GM19099 (cell line): ENCODE results near the gene NINJ2.

Experiments used
- POLR2A ChIP-seq: IDR thresholded peaks from 3 replicates; pipeline ENCODE4 v1.6.1; 2011; ENCODE audit warnings: low read depth; ENCODE audit not compliant: insufficient read length; ENCODE audit errors: extremely low read depth

The NINJ2 gene

GRCh38 chr12:588646-589045 is 74.6 kb downstream of the NINJ2 start:
- TF ChIP-seq POLR2A = no peak

GRCh38 chr12:588024-588322 is 75.3 kb downstream of the NINJ2 start:
- TF ChIP-seq POLR2A = no peak

GRCh38 chr12:587132-588023 is 75.9 kb downstream of the NINJ2 start:
- no peak for TF ChIP-seq POLR2A

- TF ChIP-seq POLR2A = no peak
These were observed 76.8 kb downstream of the NINJ2 start for GRCh38 chr12:586318-587071.

DNA sequence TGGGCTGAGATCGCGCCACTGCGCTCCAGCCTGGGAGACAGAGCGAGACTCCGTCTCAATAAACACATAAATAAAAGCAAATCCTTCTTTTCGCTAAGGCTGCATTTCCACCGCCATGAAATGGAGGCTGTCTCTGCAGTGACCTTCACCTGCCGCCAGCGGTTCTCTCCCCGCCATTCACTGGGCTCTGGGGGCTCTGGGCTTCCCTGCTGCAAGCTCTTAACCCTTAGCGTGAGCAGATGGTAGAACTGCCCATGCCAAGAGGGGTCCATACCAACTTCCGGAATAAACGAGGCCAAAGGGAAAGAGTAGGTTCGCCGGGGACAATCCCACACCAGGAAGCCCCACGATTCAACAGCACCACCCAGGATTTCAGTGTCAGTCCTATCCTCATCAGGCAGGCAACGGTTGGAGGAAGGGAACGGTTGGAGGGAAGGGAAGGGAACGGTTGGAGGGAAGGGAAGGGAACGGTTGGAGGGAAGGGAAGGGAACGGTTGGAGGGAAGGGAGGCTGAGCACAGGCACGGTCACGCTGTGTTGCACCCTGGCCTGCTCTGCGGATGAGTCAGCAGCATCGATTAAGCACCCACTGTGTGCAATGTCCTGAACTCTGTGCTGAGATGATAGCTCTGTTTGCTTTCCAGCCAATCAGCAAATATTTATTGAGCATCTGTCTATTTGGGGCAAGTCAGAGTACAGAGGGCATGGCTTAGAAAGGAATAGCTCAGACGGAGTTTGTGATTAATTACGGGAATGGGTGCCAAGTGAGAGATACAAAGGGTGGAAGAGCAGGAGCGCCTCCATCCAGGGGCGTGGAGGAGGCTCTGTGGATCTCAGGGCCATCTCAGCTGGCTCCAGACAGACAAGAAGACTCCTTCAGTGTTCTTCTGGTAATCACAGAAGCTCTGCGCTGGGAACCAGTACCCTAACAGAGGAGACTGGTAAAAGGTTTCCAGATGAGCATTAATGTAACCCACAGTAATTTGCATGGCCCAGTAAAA is 77.9 kb downstream of the NINJ2 start:
- no peak for TF ChIP-seq POLR2A

GRCh38 chr12:583251-583869 is 79.9 kb downstream of the NINJ2 start:
- TF ChIP-seq POLR2A = no peak

DNA sequence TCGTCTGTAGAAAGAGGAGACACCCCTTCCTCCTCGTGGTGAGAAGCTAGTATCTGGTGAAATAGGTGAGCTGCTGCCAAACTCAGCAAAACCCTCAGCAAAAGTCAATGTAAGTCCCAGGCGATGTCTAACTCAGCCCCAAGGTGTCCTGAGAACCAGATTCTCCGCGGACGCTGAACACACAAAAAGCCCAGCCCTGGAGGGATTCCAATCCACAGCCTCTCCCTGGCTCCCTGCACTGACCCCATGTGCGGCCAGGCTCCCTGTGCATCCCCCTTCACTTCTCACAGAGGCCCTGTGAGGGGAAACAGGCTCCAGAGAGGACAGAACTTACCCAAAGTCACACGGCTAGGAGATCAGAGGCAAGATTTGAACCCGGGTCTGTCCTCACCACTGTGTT is 81.5 kb downstream of the NINJ2 start:
- no peak for TF ChIP-seq POLR2A

DNA sequence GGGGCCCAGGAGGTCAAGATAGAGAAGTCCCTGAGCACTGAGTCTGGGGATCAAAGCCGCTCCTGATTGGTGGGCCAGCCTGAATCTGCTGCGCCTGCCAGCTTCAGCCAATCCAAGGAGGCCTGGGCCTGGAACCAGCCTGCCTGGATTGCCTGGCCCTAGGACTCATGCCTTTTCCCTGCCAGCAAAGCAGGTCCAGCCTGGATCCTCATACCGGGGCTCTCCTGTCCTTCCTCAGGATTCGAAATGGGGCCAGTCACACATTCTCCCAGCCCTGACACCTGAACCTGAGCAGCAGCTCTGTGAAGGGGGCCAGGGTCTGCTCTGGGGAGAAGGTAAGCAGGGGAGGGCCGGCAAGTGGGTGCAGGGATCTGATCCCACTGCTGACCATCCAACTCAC is 81.9 kb downstream of the NINJ2 start:
- no peak for TF ChIP-seq POLR2A

DNA sequence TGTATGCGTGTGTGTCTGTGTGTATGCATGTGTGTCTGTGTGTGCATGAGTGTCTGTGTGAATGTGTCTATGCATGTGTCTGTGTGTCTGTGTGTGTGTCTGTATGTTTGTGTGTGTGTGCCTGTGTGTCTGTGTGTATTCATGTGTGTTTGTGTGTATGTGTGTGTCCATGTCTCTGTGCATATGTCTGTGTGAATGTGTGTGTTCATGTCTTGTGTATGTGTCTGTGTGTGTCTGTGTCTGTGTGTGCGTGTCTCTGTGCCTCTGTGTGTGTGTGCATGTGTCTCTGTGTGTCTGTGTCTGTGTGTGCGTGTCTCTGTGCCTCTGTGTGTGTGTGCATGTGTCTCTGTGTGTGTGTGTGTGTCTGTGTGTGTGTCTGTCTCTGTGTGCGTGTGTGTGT is 82.4 kb downstream of the NINJ2 start:
- no peak for TF ChIP-seq POLR2A

GRCh38 chr12:579420-580110 is 83.7 kb downstream of the NINJ2 start:
- no peak for TF ChIP-seq POLR2A

- TF ChIP-seq POLR2A = no peak
These were observed 84.4 kb downstream of the NINJ2 start for GRCh38 chr12:578748-579419.

DNA sequence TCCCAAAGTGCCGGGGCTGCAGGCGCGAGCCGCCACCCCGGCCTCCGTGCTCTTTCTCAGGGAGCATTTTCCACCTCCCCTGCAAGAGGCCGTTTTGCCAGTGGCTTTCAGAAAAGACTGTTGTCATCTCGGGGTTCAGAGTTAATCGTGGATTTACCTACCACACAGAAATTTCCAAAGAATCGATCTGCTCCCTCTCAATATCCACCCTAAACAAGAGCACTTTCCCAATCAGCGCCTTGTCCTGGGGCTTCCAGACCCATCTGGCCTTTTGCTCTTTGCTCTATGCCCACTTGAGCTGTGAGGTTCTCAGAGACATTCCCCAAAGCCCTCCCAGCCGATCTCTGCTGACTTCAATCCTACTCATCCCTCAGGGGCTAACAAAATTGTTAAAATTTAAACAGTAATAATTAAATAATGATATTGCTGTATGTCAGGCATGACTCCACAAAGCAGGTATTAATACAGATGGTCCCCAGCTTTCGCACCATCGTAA is 86.6 kb downstream of the NINJ2 start:
- no peak for TF ChIP-seq POLR2A

DNA sequence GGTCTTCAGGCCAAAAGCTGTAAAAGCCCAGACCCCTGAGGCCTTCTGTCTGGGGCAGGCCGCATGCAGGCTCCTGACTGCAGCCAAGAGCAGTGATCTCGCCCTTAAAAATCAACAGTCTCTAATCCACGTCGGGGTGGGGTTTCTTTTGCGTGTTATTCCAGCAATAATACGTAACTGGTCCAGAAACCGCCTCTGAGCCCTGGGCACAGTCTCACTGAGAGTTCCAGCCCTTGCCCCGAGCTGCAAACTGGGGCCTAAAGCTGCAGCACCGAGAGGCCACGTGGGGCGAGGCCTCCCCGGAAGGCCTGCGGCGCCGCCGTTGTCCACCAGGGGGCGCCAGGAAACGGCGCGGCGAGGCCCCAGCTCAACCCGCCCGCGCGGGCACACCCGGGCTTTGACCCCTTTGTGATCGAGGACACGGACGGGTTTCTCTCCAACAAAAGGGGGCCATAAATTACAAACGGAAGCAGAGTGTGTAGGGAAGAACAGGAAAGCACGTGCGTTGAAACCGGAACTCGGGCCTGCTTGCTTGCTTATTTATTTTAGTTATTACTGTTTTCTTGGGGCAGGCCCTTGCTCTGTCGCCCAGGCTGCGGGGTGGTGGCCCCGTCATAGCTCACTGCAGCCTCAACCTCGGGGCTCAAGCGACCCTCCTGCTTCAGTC is 87.2 kb downstream of the NINJ2 start:
- TF ChIP-seq POLR2A = no peak
